Measurements from ENCODE around the gene OTUB1.

GRCh38 chr11:63999349-64000025 lies 13.2 kb downstream of the OTUB1 start:
- TF ChIP-seq CTCF (IDR thresholded peaks at IDR 0.05; ENCODE audit: low read depth, low read length, poor library complexity, severe bottlenecking) (no peak), EZH2phosphoT487 (IDR thresholded peaks at IDR 0.05; ENCODE audit: borderline replicate concordance, low read length) (no peak)
